OCI-LY7 (cell line): ENCODE results near the gene EFNA5. TPM values are rescaled to one million over a fixed set of nuclear protein-coding genes. Genes with fewer than 3 reads are reported as not detected.
A peak's percentile ranks its signal among the peaks of the same experiment; 100 is the strongest.

Source experiments
- BruUV-seq: library from RNA; stranded (reverse); fragments of 400-500 nt; replicated peaks from 2 replicates; lab custom pipeline; 2021; lab: Mats Ljungman, UMichigan
- CTCF ChIA-PET: fragments of 300-600 bp; sonication (Branson Sonifier 250); formaldehyde crosslinking; loops from one replicate; lab custom pipeline; 2022; ENCODE audit warnings: antibody characterized with exemption; ENCODE audit not compliant: unreplicated experiment; lab: Charles Lee
- POLR2A ChIA-PET: fragments of 300-600 bp; sonication (Branson Sonifier 250); formaldehyde crosslinking; loops from one replicate; lab custom pipeline; 2022; ENCODE audit warnings: antibody characterized with exemption; lab: Charles Lee
- DNase-seq: peaks from one replicate; pipeline ENCODE4 v3.0.0-alpha.2; 2015; ENCODE audit warnings: low spot score
- H2AFZ ChIP-seq: fragments of 200-600 bp; sonication (generic), shearing (Covaris generic); 2 replicates; pipeline ENCODE4 v1.6.1; 2014; ENCODE audit warnings: mild to moderate bottlenecking, antibody characterized with exemption, low read length, moderate library complexity
- H3K27ac ChIP-seq: fragments of 200-600 bp; sonication (generic); 2 replicates; pipeline ENCODE4 v1.5.1; 2014; ENCODE audit warnings: mixed run types, low read depth, mild to moderate bottlenecking, moderate library complexity, low read length, inconsistent platforms; ENCODE audit not compliant: poor library complexity, severe bottlenecking
- H3K36me3 ChIP-seq: fragments of 200-600 bp; sonication (generic); 2 replicates; pipeline ENCODE4 v1.6.1; 2014; ENCODE audit warnings: mild to moderate bottlenecking, antibody characterized with exemption, low read length, moderate library complexity, mixed read lengths; ENCODE audit not compliant: insufficient read depth
- H3K4me1 ChIP-seq: fragments of 200-600 bp; sonication (generic); 2 replicates; pipeline ENCODE4 v1.5.1; 2014; ENCODE audit warnings: mild to moderate bottlenecking, low read length; ENCODE audit not compliant: insufficient read depth, poor library complexity, severe bottlenecking
- H3K4me2 ChIP-seq: fragments of 200-600 bp; sonication (generic); 2 replicates; pipeline ENCODE4 v1.6.1; 2014; ENCODE audit warnings: mild to moderate bottlenecking, low read length
- H3K4me3 ChIP-seq: fragments of 200-600 bp; sonication (generic); 2 replicates; pipeline ENCODE4 v1.5.1; 2014; ENCODE audit warnings: mild to moderate bottlenecking, low read depth, low read length; ENCODE audit not compliant: poor library complexity, severe bottlenecking
- H3K79me2 ChIP-seq: fragments of 200-600 bp; sonication (generic); 2 replicates; pipeline ENCODE4 v1.6.1; 2016; ENCODE audit warnings: low read depth, mild to moderate bottlenecking, low read length, moderate library complexity, mixed read lengths; ENCODE audit not compliant: insufficient read depth
- H3K9me2 ChIP-seq: fragments of 200-600 bp; sonication (generic); 2 replicates; pipeline ENCODE4 v1.6.1; 2016; ENCODE audit warnings: mild to moderate bottlenecking, low read length, mixed read lengths; ENCODE audit not compliant: insufficient read depth
- H3K9me3 ChIP-seq: fragments of 200-600 bp; sonication (generic); 2 replicates; pipeline ENCODE4 v1.6.1; 2014; ENCODE audit warnings: mild to moderate bottlenecking, mixed run types, low read length, mixed read lengths
- H4K20me1 ChIP-seq: fragments of 200-600 bp; sonication (generic); 2 replicates; pipeline ENCODE4 v1.6.1; 2014; ENCODE audit warnings: mild to moderate bottlenecking, antibody characterized with exemption, low read length, moderate library complexity, mixed read lengths; ENCODE audit not compliant: insufficient read depth
- EZH2phosphoT487 ChIP-seq: fragments of 200-600 bp; sonication (generic); IDR thresholded peaks from 2 replicates; pipeline ENCODE4 v1.6.1; 2018; ENCODE audit warnings: low read depth, borderline replicate concordance, mild to moderate bottlenecking, mixed run types, antibody characterized with exemption, low read length, moderate library complexity, mixed read lengths
- intact Hi-C: fragments of 100-400 bp; cut with micrococcal nuclease; formaldehyde crosslinking; loops from one replicate; pipeline ENCODE4 v1.10.0; 2022; ENCODE audit not compliant: unreplicated experiment
- total RNA-seq, 2 experiments: library from RNA; depleted of rRNA in 1 of 2; stranded (reverse); fragments of >200 nt in 1 of 2; shearing (Covaris generic) in 1 of 2; gene quantifications; 2 replicates each; pipeline ENCODE4 v1.2.3, GENCODE V29; 2014 to 2022
- TF ChIP-seq, protein P1 (sequence below): fragments of 200-600 bp; sonication (generic); conservative IDR thresholded peaks from 2 replicates; pipeline ENCODE4 v1.5.1; 2014; ENCODE audit warnings: mild to moderate bottlenecking, antibody characterized with exemption, low read length, moderate library complexity, mixed read lengths

Gene EFNA5
- total RNA-seq, 2 experiments from 2014 or later = 2.1 to 3.1 TPM

DNA sequence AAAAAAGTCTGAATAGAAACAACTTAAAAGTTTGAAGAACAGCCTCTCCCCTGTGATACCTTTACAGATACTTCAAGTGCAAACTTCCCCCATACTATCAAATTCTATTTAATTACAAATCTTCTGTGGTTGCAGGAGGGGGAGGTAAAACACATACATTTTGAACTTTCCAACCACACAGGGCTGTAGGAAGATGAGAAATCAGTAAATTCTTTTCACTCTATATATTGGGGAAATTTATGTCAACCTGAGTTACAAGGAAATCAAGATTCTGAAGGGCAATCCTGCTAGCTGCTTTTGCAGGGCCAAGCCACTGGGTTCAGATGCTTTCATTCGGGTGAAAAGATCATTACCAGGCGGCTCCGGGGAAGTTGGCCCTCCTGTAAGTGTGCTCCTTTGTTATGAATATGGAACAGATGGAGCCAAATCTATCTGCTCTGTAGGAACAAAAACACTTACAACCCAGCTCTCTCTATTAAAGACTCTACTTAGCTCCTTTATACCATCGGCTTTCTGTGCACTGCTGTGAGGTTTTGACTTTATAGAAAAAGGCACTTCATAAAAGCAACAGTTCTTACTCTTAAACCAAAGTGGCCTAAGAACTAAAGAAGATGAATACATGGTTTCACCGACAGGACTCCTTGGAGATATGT lies 269.1 kb downstream of the EFNA5 start:
- H2AFZ ChIP-seq = 0 out of 2 replicates have a peak overlapping the region, but pooled peaks have one; percentile 21
- no peaks in the 10 kb centered on the region for H3K9me3 ChIP-seq
- DNase-seq = no peak
- no peaks in the 10 kb centered on the region for H4K20me1 ChIP-seq
- no peak overlapping the region for H3K27ac ChIP-seq
- intact Hi-C loops = no loop called here
- no peak overlapping the region for H3K4me3 ChIP-seq
- no peaks in the 10 kb centered on the region; the same call in 1 of the 2 replicates for H3K36me3 ChIP-seq
- H3K79me2 ChIP-seq = no peaks in the 10 kb centered on the region
- peaks cover 16% of the 10 kb centered on the region for H3K4me1 ChIP-seq
- no peaks in the 10 kb centered on the region for H3K9me2 ChIP-seq
- ChIA-PET POLR2A (interaction anchor here (0.7 to 2.6 kb wide), 6 partner anchors 10 to 39 kb away, joined by 3 to 16 read pairs (median 8); no protein-coding TSS in a partner anchor), CTCF (interaction anchor here (1.5 kb wide), 1 partner anchor 23 kb away, joined by 3 read pairs; no protein-coding TSS in a partner anchor)
- BruUV-seq = no TSS peak
- TF ChIP-seq EZH2phosphoT487 = no peak
- TF ChIP-seq, protein P1, sequence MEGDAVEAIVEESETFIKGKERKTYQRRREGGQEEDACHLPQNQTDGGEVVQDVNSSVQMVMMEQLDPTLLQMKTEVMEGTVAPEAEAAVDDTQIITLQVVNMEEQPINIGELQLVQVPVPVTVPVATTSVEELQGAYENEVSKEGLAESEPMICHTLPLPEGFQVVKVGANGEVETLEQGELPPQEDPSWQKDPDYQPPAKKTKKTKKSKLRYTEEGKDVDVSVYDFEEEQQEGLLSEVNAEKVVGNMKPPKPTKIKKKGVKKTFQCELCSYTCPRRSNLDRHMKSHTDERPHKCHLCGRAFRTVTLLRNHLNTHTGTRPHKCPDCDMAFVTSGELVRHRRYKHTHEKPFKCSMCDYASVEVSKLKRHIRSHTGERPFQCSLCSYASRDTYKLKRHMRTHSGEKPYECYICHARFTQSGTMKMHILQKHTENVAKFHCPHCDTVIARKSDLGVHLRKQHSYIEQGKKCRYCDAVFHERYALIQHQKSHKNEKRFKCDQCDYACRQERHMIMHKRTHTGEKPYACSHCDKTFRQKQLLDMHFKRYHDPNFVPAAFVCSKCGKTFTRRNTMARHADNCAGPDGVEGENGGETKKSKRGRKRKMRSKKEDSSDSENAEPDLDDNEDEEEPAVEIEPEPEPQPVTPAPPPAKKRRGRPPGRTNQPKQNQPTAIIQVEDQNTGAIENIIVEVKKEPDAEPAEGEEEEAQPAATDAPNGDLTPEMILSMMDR = no peak
- no peak overlapping the region for H3K4me2 ChIP-seq

DNA sequence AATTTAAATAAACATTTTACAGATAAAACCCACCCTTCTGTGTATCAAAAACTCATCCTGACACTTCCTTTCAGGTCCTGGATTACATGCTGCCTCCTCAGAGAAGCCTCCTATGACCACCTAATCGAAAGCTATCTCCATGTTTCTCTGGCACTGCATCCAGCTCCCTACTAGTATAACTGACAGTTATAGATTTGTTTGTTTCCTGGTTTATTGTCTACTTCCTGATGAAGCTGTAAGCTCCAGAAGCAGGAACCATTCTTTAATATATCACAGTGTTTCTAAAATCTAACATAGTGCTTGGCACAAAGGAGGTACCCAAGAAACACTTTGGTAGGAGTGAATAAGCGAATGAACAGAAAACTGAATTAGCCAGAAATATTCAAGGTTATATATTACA lies 270.4 kb downstream of the EFNA5 start:
- Histone ChIP-seq H3K27ac (no peak overlapping the region), H2AFZ (peak overlapping the region; percentile 50; the same call in 1 of the 2 replicates), H3K4me1 (peaks cover 29% of the 10 kb centered on the region), H3K4me2 (no peak overlapping the region), H3K36me3 (no peaks in the 10 kb centered on the region; the same call in 1 of the 2 replicates), H3K79me2 (no peaks in the 10 kb centered on the region), H3K9me3 (no peaks in the 10 kb centered on the region), H3K9me2 (no peaks in the 10 kb centered on the region), H4K20me1 (no peaks in the 10 kb centered on the region), H3K4me3 (no peak overlapping the region)
- POLR2A ChIA-PET = interaction anchor here (0.5 to 2.6 kb wide), 12 partner anchors 8 to 859 kb away, joined by 3 to 16 read pairs (median 6); no protein-coding TSS in a partner anchor
- DNase-seq = no peak
- no TSS peak for BruUV-seq
- CTCF ChIA-PET = interaction anchor here (0.5 to 1.5 kb wide), 4 partner anchors 9 to 146 kb away, joined by 3 read pairs; no protein-coding TSS in a partner anchor
- intact Hi-C loops = no loop called here
- TF ChIP-seq, protein P1 = no peak
- no peak for TF ChIP-seq EZH2phosphoT487

DNA sequence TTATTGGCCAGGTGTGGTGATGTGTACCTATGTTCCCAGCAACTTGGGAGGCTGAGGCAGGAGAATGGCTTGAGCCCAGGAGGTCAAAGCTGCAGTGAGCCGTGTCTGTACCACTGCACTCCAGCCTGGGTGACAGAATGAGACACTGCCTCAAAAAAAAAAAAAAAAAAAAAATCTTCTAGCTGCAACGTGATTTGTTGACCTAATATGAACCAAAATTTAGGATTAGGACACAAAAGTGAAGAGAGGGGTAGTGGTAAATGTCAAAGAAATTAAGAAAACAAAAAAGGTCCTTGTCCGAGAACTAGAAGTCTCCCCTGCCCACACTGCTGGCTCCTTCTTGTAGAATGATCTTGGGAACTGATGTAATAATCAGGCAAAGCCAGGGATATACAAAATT lies 272.0 kb downstream of the EFNA5 start:
- no peaks in the 10 kb centered on the region for H3K9me3 ChIP-seq
- no TSS peak for BruUV-seq
- no peaks in the 10 kb centered on the region for H4K20me1 ChIP-seq
- POLR2A ChIA-PET = interaction anchor here (0.6 to 2.6 kb wide), 5 partner anchors 9 to 104 kb away, joined by 3 to 16 read pairs (median 5); no protein-coding TSS in a partner anchor
- no peak overlapping the region for H3K4me3 ChIP-seq
- intact Hi-C loops = no loop called here
- H3K36me3 ChIP-seq = no peaks in the 10 kb centered on the region; the same call in 1 of the 2 replicates
- TF ChIP-seq, protein P1 = no peak
- TF ChIP-seq EZH2phosphoT487 = no peak
- H2AFZ ChIP-seq = no peak overlapping the region
- no peak for DNase-seq
- CTCF ChIA-PET = no interaction called here
- no peaks in the 10 kb centered on the region for H3K9me2 ChIP-seq
- no peak overlapping the region for H3K27ac ChIP-seq
- H3K4me2 ChIP-seq = no peak overlapping the region
- H3K79me2 ChIP-seq = no peaks in the 10 kb centered on the region
- H3K4me1 ChIP-seq = peaks cover 41% of the 10 kb centered on the region
